ENCODE measurements around the gene MRTFA. TPM values are rescaled to one million over a fixed set of nuclear protein-coding genes. Genes with fewer than 3 reads are reported as not detected.

The MRTFA gene
- total and polyA plus RNA-seq, 9 of the 15 experiments (the other 6 are each of a cell fraction or from before 2014, with no cell fraction given), result 0.84 to 21.1 (median 3.7) TPM

DNA sequence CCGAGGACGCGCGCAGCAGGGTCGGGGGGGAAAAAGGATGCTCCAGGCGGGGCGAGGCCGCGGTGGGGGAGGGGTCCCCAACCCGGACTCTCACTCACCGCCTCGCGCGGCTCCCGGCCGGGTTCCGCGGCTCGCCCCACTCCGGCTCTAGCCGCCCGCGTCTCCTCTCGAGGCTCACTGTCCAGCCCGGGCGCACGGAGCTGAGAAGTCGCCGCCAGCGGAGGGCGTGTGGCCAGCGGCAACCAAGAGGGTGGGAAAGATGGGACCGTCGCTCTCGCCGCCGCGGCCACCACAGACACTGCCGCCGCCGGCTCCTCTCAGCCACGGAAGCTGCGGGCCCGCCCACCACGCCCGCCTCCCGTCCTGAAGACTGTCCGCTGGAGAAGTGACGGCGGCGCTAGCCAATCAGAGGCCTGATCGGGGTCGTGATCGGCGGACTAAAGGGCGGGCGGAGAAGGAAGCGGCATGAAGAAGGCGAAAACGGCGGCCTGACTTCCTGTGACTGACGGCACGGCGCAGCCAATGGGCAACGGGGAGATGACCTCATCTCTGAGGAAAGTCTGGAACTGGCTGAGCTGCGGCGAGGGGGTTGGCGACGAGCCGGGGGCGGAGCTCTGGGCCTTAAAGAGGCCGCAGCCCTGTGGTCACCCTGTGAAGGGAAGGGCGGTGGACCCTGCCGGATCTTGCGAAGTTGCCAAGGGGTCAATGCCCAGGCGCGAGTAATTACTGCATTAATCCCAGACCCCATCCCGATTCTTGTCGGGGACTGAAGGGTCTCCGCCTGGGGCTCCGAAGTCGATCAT is at the start of gene MRTFA (continued):
- TF ChIP-seq ZNF764 (CRISPR knock-in tag; IDR thresholded peaks at IDR 0.05; ENCODE audit: low read depth) (no peak), NCOA1 (IDR thresholded peaks at IDR 0.05; ENCODE audit: low read depth) (no peak), PTRF (tag; IDR thresholded peaks at IDR 0.05) (no peak), IRF2 (CRISPR knock-in tag; IDR thresholded peaks at IDR 0.05) (peak; percentile 61; the same call in 1 of the 2 replicates), STAT5B (CRISPR knock-in tag; IDR thresholded peaks at IDR 0.05) (no peak), NCOR1 (IDR thresholded peaks at IDR 0.05) (no peak), BDP1 (IDR thresholded peaks at IDR 0.05; ENCODE audit: insufficient read depth, insufficient read length) (no peak), ESRRA (IDR thresholded peaks at IDR 0.05; ENCODE audit: borderline replicate concordance, low read depth) (peak; percentile 49; the same call in 1 of the 2 replicates), ZNF217 (CRISPR knock-in tag; IDR thresholded peaks at IDR 0.05) (no peak), NR4A1 (CRISPR knock-in tag; IDR thresholded peaks at IDR 0.05) (no peak), NR4A1 (tag; IDR thresholded peaks at IDR 0.05) (no peak)
- TF ChIP-seq, protein P1, sequence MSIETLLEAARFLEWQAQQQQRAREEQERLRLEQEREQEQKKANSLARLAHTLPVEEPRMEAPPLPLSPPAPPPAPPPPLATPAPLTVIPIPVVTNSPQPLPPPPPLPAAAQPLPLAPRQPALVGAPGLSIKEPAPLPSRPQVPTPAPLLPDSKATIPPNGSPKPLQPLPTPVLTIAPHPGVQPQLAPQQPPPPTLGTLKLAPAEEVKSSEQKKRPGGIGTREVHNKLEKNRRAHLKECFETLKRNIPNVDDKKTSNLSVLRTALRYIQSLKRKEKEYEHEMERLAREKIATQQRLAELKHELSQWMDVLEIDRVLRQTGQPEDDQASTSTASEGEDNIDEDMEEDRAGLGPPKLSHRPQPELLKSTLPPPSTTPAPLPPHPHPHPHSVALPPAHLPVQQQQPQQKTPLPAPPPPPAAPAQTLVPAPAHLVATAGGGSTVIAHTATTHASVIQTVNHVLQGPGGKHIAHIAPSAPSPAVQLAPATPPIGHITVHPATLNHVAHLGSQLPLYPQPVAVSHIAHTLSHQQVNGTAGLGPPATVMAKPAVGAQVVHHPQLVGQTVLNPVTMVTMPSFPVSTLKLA (conservative IDR thresholded peaks at IDR 0.05), result peak in 1 of 2 experiments; percentile 68; a peak in 1 of 4 replicates
- TF ChIP-seq, protein P2, sequence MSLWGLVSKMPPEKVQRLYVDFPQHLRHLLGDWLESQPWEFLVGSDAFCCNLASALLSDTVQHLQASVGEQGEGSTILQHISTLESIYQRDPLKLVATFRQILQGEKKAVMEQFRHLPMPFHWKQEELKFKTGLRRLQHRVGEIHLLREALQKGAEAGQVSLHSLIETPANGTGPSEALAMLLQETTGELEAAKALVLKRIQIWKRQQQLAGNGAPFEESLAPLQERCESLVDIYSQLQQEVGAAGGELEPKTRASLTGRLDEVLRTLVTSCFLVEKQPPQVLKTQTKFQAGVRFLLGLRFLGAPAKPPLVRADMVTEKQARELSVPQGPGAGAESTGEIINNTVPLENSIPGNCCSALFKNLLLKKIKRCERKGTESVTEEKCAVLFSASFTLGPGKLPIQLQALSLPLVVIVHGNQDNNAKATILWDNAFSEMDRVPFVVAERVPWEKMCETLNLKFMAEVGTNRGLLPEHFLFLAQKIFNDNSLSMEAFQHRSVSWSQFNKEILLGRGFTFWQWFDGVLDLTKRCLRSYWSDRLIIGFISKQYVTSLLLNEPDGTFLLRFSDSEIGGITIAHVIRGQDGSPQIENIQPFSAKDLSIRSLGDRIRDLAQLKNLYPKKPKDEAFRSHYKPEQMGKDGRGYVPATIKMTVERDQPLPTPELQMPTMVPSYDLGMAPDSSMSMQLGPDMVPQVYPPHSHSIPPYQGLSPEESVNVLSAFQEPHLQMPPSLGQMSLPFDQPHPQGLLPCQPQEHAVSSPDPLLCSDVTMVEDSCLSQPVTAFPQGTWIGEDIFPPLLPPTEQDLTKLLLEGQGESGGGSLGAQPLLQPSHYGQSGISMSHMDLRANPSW (CRISPR knock-in tag; IDR thresholded peaks at IDR 0.05), result no peak
- TF ChIP-seq, protein P3, sequence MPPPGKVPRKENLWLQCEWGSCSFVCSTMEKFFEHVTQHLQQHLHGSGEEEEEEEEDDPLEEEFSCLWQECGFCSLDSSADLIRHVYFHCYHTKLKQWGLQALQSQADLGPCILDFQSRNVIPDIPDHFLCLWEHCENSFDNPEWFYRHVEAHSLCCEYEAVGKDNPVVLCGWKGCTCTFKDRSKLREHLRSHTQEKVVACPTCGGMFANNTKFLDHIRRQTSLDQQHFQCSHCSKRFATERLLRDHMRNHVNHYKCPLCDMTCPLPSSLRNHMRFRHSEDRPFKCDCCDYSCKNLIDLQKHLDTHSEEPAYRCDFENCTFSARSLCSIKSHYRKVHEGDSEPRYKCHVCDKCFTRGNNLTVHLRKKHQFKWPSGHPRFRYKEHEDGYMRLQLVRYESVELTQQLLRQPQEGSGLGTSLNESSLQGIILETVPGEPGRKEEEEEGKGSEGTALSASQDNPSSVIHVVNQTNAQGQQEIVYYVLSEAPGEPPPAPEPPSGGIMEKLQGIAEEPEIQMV (tag; conservative IDR thresholded peaks at IDR 0.05; ENCODE audit: low read depth), result no peak
- TF ChIP-seq, protein P4, sequence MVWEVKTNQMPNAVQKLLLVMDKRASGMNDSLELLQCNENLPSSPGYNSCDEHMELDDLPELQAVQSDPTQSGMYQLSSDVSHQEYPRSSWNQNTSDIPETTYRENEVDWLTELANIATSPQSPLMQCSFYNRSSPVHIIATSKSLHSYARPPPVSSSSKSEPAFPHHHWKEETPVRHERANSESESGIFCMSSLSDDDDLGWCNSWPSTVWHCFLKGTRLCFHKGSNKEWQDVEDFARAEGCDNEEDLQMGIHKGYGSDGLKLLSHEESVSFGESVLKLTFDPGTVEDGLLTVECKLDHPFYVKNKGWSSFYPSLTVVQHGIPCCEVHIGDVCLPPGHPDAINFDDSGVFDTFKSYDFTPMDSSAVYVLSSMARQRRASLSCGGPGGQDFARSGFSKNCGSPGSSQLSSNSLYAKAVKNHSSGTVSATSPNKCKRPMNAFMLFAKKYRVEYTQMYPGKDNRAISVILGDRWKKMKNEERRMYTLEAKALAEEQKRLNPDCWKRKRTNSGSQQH (CRISPR knock-in tag; IDR thresholded peaks at IDR 0.05), result no peak
